ENCODE measurements around the gene BRD8.

DNA sequence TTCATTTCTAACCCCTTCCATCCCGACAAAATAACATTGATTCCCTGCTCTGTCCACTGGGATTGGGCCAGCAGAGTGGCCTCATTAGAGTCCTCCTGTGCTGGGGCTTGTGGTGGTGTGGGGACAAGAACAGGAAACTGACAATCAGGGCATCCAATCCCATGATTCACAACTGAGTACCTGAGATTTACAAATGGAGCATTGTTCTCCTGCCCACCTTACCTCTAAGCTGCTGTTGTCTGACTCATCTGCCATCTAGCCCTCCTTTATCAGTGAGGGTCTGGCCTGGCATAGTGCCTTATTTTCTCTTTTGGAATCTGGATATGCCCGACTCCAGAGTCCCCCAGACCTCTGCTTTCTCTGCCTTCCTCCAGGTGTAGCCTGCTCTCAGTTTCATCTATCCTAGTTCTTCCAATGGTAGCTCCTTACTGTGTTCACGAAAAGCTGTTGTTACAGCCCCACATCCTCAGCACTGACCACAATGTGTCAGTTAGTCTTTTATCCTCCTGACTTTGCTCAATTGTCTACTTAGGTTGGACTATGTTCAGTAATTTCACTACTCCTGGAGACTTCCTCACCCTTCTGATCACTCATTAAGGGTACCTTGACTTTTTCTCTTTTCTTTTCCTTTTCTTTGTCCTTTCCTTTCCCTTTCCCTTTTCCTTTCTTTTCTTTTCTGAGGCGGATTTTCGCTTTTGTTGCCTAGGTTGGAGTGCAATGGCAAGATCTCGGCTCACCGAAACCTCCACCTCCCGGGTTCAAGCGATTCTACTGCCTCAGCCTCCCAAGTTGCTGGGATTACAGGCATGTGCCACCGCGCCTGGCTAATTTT is 81.2 kb downstream of the BRD8 start:
- TF ChIP-seq, protein P1, sequence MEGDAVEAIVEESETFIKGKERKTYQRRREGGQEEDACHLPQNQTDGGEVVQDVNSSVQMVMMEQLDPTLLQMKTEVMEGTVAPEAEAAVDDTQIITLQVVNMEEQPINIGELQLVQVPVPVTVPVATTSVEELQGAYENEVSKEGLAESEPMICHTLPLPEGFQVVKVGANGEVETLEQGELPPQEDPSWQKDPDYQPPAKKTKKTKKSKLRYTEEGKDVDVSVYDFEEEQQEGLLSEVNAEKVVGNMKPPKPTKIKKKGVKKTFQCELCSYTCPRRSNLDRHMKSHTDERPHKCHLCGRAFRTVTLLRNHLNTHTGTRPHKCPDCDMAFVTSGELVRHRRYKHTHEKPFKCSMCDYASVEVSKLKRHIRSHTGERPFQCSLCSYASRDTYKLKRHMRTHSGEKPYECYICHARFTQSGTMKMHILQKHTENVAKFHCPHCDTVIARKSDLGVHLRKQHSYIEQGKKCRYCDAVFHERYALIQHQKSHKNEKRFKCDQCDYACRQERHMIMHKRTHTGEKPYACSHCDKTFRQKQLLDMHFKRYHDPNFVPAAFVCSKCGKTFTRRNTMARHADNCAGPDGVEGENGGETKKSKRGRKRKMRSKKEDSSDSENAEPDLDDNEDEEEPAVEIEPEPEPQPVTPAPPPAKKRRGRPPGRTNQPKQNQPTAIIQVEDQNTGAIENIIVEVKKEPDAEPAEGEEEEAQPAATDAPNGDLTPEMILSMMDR (IDR thresholded peaks at IDR 0.05; ENCODE audit: extremely low read depth in 1 of 2, insufficient read depth in 1 of 2, low read depth in 1 of 2, low read length in 2 of 2), result no peak
- no peak for TF ChIP-seq POLR2AphosphoS5 (IDR thresholded peaks at IDR 0.05; ENCODE audit: insufficient read depth, low read depth, low read length)
- TF ChIP-seq, protein P2, sequence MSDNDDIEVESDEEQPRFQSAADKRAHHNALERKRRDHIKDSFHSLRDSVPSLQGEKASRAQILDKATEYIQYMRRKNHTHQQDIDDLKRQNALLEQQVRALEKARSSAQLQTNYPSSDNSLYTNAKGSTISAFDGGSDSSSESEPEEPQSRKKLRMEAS (IDR thresholded peaks at IDR 0.05; ENCODE audit: insufficient read depth, insufficient read length), result no peak

All from endothelial cell of umbilical vein (primary cell).